Smooth muscle cell (in vitro differentiated cells): Measurements from ENCODE around the gene SLC34A1. TPM values are rescaled to one million over a fixed set of nuclear protein-coding genes. Genes with fewer than 3 reads are reported as not detected.

ENCODE experiments used
- DNase-seq: peaks from one replicate; lab custom pipeline; 2025; ENCODE audit not compliant: unreplicated experiment; lab: John Stamatoyannopoulos, UW
- H2AFZ ChIP-seq: fragments of 200-600 bp; sonication (generic); 2 replicates; pipeline ENCODE4 v1.6.0; 2016; ENCODE audit warnings: antibody characterized with exemption, low read depth, mild to moderate bottlenecking
- H3F3A ChIP-seq: fragments of 200-600 bp; sonication (generic); 2 replicates; pipeline ENCODE4 v1.6.0; 2017; ENCODE audit warnings: antibody characterized with exemption, low read depth
- H3K27ac ChIP-seq: fragments of 200-600 bp; sonication (generic); 2 replicates; pipeline ENCODE4 v1.5.1; 2016; ENCODE audit warnings: low read depth, mild to moderate bottlenecking
- H3K27me3 ChIP-seq: fragments of 200-600 bp; sonication (generic); 2 replicates; pipeline ENCODE4 v1.6.1; 2016; ENCODE audit warnings: low read depth, mild to moderate bottlenecking
- H3K36me3 ChIP-seq: fragments of 200-600 bp; sonication (generic); 2 replicates; pipeline ENCODE4 v1.5.1; 2016; ENCODE audit warnings: low read depth
- H3K4me1 ChIP-seq: fragments of 200-600 bp; sonication (generic); 2 replicates; pipeline ENCODE4 v1.5.1; 2016; ENCODE audit warnings: low read depth
- H3K4me2 ChIP-seq: fragments of 200-600 bp; sonication (generic); 2 replicates; pipeline ENCODE4 v1.6.0; 2016; ENCODE audit warnings: mild to moderate bottlenecking
- H3K4me3 ChIP-seq: fragments of 200-600 bp; sonication (generic); 2 replicates; pipeline ENCODE4 v1.5.1; 2016; ENCODE audit warnings: mild to moderate bottlenecking
- H3K79me2 ChIP-seq: fragments of 200-600 bp; sonication (generic); 2 replicates; pipeline ENCODE4 v1.6.0; 2016; ENCODE audit warnings: low read depth, mild to moderate bottlenecking
- H3K9ac ChIP-seq: fragments of 200-600 bp; sonication (generic); 2 replicates; pipeline ENCODE4 v1.6.0; 2016; ENCODE audit warnings: low read depth
- H3K9me3 ChIP-seq: fragments of 200-600 bp; sonication (generic); replicated peaks from 2 replicates; pipeline ENCODE4 v1.5.1; 2016; ENCODE audit warnings: low read depth
- H4K20me1 ChIP-seq: fragments of 200-600 bp; sonication (generic); 2 replicates; pipeline ENCODE4 v1.6.0; 2016; ENCODE audit warnings: low read depth
- WGBS: methylation state at CpG from one replicate; pipeline ENCODE4 v1.1.7; 2016; ENCODE audit warnings: low lambda C conversion rate; 5-methylcytosine and 5-hydroxymethylcytosine counted together
- polyA plus RNA-seq: library from polyadenylated mRNA; unstranded; fragments of >200 nt; fragmentation: Nextera tagmentation; extraction: Ambion mirVana; gene quantifications from 2 replicates; pipeline ENCODE4 v1.2.1, GENCODE V29; 2016
- total RNA-seq: library from RNA; depleted of rRNA; stranded (reverse); fragments of >200 nt; gene quantifications from 2 replicates; pipeline ENCODE4 v1.2.3, GENCODE V29; 2014
- TF ChIP-seq, protein P1 (sequence below): fragments of 200-600 bp; sonication (generic); IDR thresholded peaks from 2 replicates; pipeline ENCODE4 v1.5.1; 2017; ENCODE audit warnings: borderline replicate concordance, mild to moderate bottlenecking, antibody characterized with exemption; ENCODE audit not compliant: insufficient read depth, poor library complexity, severe bottlenecking

Gene SLC34A1
- total and polyA plus RNA-seq, 2 experiments from 2014 or later: not detected

- 93% methylated on average over 11 of the region's 11 CpGs for WGBS
- Histone ChIP-seq H3K4me2 (peak overlapping the region; percentile 97), H3K4me1 (peaks cover 11% of the 10 kb centered on the region), H3K9me3 (no peaks in the 10 kb centered on the region), H4K20me1 (peaks cover 22% of the 10 kb centered on the region), H3K79me2 (peaks cover 15% of the 10 kb centered on the region), H3K36me3 (no peaks in the 10 kb centered on the region), H3K27ac (no peak overlapping the region), H3K4me3 (peak overlapping the region; percentile 83), H3K27me3 (no peaks in the 10 kb centered on the region), H3K9ac (no peak overlapping the region), H3F3A (no peaks in the 10 kb centered on the region), H2AFZ (no peak overlapping the region)
- DNase-seq: no peak
- TF ChIP-seq, protein P1, sequence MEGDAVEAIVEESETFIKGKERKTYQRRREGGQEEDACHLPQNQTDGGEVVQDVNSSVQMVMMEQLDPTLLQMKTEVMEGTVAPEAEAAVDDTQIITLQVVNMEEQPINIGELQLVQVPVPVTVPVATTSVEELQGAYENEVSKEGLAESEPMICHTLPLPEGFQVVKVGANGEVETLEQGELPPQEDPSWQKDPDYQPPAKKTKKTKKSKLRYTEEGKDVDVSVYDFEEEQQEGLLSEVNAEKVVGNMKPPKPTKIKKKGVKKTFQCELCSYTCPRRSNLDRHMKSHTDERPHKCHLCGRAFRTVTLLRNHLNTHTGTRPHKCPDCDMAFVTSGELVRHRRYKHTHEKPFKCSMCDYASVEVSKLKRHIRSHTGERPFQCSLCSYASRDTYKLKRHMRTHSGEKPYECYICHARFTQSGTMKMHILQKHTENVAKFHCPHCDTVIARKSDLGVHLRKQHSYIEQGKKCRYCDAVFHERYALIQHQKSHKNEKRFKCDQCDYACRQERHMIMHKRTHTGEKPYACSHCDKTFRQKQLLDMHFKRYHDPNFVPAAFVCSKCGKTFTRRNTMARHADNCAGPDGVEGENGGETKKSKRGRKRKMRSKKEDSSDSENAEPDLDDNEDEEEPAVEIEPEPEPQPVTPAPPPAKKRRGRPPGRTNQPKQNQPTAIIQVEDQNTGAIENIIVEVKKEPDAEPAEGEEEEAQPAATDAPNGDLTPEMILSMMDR: no peak
Observed at GRCh38 chr5:177427919-177428573, 43.8 kb downstream of the SLC34A1 start.

GRCh38 chr5:177428574-177429217 lies 44.5 kb downstream of the SLC34A1 start:
- no peak overlapping the region for H3K27ac ChIP-seq
- H3K4me2 ChIP-seq: no peak overlapping the region
- H3K4me3 ChIP-seq: no peak overlapping the region
- 93% methylated on average over 10 of the region's 10 CpGs for WGBS
- H4K20me1 ChIP-seq: peaks cover 22% of the 10 kb centered on the region
- no peak overlapping the region for H2AFZ ChIP-seq
- no peak for DNase-seq
- H3K79me2 ChIP-seq: peaks cover 15% of the 10 kb centered on the region
- H3F3A ChIP-seq: no peaks in the 10 kb centered on the region
- TF ChIP-seq, protein P1: no peak
- no peaks in the 10 kb centered on the region for H3K36me3 ChIP-seq
- H3K4me1 ChIP-seq: peaks cover 11% of the 10 kb centered on the region
- no peak overlapping the region for H3K9ac ChIP-seq
- H3K27me3 ChIP-seq: no peaks in the 10 kb centered on the region
- no peaks in the 10 kb centered on the region for H3K9me3 ChIP-seq

DNA sequence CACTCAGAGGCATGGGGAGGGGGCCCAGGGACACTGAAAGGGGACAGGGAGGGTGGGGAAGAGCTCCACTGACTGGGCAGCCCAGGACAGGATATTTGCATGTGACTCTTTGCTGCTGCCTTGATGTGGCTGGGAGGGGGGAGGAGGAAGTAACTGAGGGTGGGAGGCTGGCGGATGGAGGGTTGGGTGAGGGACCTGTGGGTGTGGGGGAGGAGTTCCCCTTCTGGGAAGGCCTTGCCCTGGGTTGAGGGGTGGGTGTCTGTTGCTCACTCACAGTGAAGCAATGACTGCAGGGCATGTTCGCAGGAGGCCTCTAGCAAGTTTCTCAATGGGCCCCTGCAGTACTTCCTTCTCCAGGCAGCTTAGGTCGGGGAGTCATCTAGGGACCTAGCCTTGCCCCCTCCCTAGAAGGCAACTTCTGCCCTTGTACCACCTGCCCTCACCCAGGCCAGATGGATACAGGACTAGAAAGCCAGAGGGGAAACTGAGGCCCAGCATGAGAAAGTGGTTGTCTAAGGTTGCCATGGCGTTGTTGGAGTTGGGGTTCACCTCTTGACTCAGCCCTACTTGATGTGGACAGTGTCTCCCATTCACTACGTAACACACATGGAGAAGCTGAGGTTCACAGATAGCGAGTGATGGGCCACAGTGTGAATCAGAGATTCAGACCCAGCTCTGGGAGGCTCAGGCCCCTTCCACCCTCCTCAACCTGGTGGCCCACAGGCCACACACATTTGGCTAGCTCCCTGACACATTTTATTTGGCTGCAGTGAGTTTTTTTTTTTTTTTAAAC lies 45.2 kb downstream of the SLC34A1 start:
- no peak overlapping the region for H3K27ac ChIP-seq
- no peaks in the 10 kb centered on the region for H3K27me3 ChIP-seq
- H3F3A ChIP-seq: no peaks in the 10 kb centered on the region
- no peak for DNase-seq
- peaks cover 15% of the 10 kb centered on the region for H3K79me2 ChIP-seq
- no peak overlapping the region for H3K4me2 ChIP-seq
- TF ChIP-seq, protein P1: no peak
- H2AFZ ChIP-seq: no peak overlapping the region
- peaks cover 11% of the 10 kb centered on the region for H3K4me1 ChIP-seq
- no peak overlapping the region for H3K4me3 ChIP-seq
- H3K36me3 ChIP-seq: no peaks in the 10 kb centered on the region
- H3K9me3 ChIP-seq: no peaks in the 10 kb centered on the region
- 82% methylated on average over 5 of the region's 6 CpGs for WGBS
- H3K9ac ChIP-seq: no peak overlapping the region
- peaks cover 22% of the 10 kb centered on the region for H4K20me1 ChIP-seq
